ENCODE results near the gene FLT1.

The FLT1 gene

DNA sequence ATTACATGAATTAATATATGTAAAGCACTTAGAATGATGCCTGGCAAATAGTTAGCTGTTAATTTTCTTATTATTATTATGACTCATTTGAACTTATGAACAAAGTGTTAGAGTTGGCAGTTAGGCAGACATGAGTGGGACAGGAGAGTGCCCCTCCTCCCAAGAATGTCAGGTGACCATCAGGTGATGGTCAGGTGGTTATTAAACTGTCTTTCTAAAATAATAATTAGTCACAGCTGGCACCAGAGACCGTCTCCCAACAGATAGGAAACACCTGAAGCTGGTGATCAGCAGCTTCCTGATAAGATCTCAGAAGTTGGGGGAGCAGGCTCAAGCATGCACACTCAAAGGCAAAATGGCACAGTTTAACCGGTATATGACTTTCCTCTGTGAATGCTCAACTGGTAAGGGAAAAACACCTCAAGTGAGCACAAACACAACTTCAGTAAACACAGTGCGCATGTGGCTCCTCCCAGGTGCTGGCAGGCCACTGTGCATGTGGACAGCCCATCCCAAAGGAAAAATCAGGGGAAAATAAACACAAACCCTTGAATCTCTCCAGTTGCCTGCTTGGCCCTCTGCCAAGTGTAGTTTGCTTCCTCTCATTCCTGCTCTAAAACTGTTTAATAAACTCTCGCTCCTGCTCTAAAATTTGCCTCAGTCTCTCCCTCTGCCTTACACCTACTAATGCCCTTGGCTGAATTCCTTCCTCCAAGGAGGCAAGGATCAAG is 54.0 kb downstream of the FLT1 start:
- no peak for DNase-seq (ENCODE audit: low read depth)
- TF ChIP-seq, protein P1, sequence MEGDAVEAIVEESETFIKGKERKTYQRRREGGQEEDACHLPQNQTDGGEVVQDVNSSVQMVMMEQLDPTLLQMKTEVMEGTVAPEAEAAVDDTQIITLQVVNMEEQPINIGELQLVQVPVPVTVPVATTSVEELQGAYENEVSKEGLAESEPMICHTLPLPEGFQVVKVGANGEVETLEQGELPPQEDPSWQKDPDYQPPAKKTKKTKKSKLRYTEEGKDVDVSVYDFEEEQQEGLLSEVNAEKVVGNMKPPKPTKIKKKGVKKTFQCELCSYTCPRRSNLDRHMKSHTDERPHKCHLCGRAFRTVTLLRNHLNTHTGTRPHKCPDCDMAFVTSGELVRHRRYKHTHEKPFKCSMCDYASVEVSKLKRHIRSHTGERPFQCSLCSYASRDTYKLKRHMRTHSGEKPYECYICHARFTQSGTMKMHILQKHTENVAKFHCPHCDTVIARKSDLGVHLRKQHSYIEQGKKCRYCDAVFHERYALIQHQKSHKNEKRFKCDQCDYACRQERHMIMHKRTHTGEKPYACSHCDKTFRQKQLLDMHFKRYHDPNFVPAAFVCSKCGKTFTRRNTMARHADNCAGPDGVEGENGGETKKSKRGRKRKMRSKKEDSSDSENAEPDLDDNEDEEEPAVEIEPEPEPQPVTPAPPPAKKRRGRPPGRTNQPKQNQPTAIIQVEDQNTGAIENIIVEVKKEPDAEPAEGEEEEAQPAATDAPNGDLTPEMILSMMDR (IDR thresholded peaks at IDR 0.05; ENCODE audit: control insufficient read depth, insufficient read depth, low read depth, low read length, missing control alignments) = no peak
- no peak overlapping the region for H3K4me3 ChIP-seq (ENCODE audit: control insufficient read depth, low read depth, low read length)

DNA sequence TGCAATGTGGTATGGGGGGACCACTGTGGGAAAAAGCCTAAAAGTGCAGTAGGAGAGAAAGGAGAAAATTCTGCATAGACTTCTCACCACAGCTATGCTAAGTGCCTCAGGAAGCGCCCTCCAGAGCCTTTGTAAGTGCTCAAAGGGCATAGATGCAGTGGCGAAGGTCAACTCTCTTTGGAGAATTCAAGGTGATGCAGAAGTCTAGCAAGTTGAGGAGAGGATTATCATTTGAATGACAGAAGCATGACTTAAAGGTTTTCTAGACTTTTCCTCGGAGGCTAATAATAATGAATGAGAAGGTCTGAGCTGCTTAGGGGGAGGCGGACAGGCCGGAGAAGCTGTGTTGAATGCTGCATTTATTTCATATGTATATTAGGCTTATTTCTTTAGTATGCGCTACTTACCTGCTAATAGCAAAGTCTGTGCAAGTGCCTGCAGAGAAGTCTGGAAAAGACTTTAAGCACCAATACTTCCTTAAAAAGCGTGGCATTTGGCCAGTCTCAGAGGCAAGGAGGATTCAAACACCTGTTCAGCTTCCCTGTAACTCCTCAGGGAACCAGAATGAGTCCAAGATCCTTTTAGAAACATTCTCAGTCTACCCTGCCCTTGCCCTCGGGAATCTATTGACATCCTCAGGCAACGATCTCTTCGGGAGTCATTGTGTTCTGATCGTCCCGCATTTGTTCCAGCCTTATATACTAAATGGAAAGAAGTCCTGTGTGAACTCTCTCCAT is 56.2 kb downstream of the FLT1 start:
- no peak for DNase-seq (ENCODE audit: low read depth)
- H3K4me3 ChIP-seq (ENCODE audit: control insufficient read depth, low read depth, low read length) = no peak overlapping the region
- TF ChIP-seq, protein P1 (IDR thresholded peaks at IDR 0.05; ENCODE audit: control insufficient read depth, insufficient read depth, low read depth, low read length, missing control alignments) = no peak

DNA sequence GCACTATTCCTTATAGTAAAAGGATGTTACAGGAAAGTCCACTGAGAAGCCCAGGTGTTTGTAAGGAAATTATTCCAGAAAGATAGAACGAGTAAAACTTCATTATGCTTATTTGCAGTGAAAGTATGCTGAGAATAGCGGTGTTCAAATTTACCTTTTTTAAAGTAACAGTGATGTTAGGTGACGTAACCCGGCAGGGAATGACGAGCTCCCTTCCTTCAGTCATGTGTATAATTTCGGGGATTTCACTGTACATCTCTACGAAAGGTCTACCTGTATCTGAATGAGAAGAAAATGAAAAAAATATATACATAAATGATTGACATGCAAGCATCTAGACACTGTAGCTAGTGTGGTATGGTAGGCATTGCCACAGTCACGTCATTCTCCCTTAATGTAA is 56.9 kb downstream of the FLT1 start:
- TF ChIP-seq, protein P1 (IDR thresholded peaks at IDR 0.05; ENCODE audit: control insufficient read depth, insufficient read depth, low read depth, low read length, missing control alignments) = no peak
- H3K4me3 ChIP-seq (ENCODE audit: control insufficient read depth, low read depth, low read length) = no peak overlapping the region
- no peak for DNase-seq (ENCODE audit: low read depth)

DNA sequence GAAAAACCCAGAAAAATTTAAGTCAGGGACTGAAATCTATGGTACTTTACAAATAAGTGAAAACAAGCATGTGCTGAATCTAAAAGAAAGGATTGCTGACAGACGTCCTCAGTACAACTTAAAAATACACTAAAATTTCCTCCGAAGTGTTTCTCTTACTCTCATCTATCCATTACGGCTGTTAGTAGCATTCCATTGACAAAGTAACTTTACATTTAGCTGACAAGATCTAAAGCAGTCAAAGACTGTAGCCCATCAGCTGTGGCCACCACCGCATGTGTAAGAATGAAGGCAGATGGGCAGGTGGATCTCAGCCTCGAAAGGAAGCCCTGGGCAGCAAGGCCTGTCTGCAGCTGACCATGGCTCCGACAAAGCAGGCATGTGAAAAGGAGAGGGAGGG is 59.0 kb downstream of the FLT1 start:
- DNase-seq (ENCODE audit: low read depth) = no peak
- TF ChIP-seq, protein P1 (IDR thresholded peaks at IDR 0.05; ENCODE audit: control insufficient read depth, insufficient read depth, low read depth, low read length, missing control alignments) = no peak
- no peak overlapping the region for H3K4me3 ChIP-seq (ENCODE audit: control insufficient read depth, low read depth, low read length)

DNA sequence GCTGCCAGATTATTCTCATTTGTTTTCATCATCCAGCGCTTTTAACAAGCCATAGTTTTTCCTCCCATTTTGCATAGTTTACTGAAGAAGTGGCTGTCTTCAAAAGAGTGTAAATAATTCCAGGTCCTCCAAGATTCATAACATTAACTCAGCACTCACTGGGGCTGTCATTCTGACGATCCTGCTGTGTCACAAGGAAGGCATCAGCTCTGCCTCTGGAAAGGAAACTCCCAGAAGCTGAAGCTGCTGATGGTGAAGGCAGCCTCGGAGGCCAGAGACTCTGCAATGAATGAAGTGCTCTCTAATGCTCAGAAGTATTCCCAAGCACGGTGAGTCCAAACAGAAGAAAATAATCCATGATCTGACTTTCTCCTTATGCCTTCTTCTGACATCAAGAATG is 60.0 kb downstream of the FLT1 start:
- H3K4me3 ChIP-seq (ENCODE audit: control insufficient read depth, low read depth, low read length) = no peak overlapping the region

DNA sequence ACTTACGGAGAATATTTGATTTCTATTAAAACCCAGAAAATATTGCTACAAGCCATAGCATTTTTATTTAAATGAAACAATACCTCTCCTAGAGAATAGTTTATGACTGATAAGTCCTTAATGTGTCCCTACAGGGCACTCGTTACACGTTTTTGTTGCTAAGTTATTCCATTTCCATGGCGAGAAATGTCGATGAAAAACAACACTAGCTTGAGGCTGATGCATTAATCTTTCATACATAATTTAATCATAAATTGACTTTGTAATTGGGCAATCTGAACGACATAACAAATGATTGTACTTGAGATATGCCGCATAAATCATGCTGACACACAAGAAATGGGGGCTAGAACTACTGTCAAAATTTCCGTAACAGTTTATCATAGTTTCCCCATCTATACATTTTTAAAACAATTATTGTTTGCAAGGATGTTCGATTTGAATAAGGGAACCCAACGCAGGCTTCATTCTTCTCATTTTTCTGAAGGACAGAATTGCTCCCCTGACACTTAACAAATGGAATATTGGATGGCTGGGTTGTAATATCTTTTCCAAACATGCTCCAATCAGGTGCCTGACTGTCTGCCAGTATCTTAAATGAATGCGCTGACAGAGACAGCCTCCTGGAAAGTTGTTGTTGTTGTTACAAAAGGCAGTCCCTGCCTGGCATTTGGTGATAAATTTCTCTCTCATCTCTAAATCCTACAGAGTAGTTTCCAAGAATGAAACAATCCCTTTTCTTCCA is 61.9 kb downstream of the FLT1 start:
- TF ChIP-seq, protein P1 (IDR thresholded peaks at IDR 0.05; ENCODE audit: control insufficient read depth, insufficient read depth, low read depth, low read length, missing control alignments) = no peak
- no peak for DNase-seq (ENCODE audit: low read depth)
- H3K4me3 ChIP-seq (ENCODE audit: control insufficient read depth, low read depth, low read length) = no peak overlapping the region

More for the DNA sequence above, 60.0 kb downstream of the FLT1 start:
- no peak for DNase-seq (ENCODE audit: low read depth)
- TF ChIP-seq, protein P1 (IDR thresholded peaks at IDR 0.05; ENCODE audit: control insufficient read depth, insufficient read depth, low read depth, low read length, missing control alignments) = no peak

Measured in AG09309 (cell line).